CD8-positive, alpha-beta memory T cell (primary cell): ENCODE results near the gene TMEM11. TPM values are rescaled to one million over a fixed set of nuclear protein-coding genes. Genes with fewer than 3 reads are reported as not detected.

Experiments used
- CTCF ChIA-PET: fragments of 350-600 bp; sonication (Branson Sonifier 250); formaldehyde crosslinking; loops from one replicate; lab custom pipeline; 2021; ENCODE audit warnings: antibody characterized with exemption; lab: Charles Lee
- POLR2A ChIA-PET: fragments of 350-600 bp; sonication (Branson Sonifier 250); formaldehyde crosslinking; loops from one replicate; lab custom pipeline; 2021; ENCODE audit warnings: antibody characterized with exemption; lab: Charles Lee
- DNase-seq, 5 donors: peaks; one replicate each; pipeline versions ENCODE4 v3.0.0 to v3.0.0-alpha.2; 2020 to 2022; ENCODE audit warnings: mixed read lengths in 1 of 5
- H3K27ac ChIP-seq: one replicate; pipeline ENCODE4 v1.7.0; 2013; ENCODE audit warnings: low read depth, mild to moderate bottlenecking, low read length, moderate library complexity
- H3K27me3 ChIP-seq: 2 replicates; pipeline ENCODE4 v1.7.0; 2013; ENCODE audit warnings: low read length, mild to moderate bottlenecking; ENCODE audit not compliant: insufficient read depth, poor library complexity, severe bottlenecking
- H3K36me3 ChIP-seq: 2 replicates; pipeline ENCODE4 v1.7.0; 2013; ENCODE audit warnings: mild to moderate bottlenecking, low read length, moderate library complexity; ENCODE audit not compliant: insufficient read depth
- H3K4me1 ChIP-seq: 2 replicates; pipeline ENCODE4 v1.7.0; 2013; ENCODE audit warnings: mild to moderate bottlenecking, low read length, moderate library complexity; ENCODE audit not compliant: insufficient read depth
- H3K4me3 ChIP-seq: 2 replicates; pipeline ENCODE4 v1.7.0; 2013; ENCODE audit warnings: mild to moderate bottlenecking, low read length
- H3K9me3 ChIP-seq: 2 replicates; pipeline ENCODE4 v1.7.0; 2013; ENCODE audit warnings: mild to moderate bottlenecking, low read length
- H3K27ac Mint-ChIP-seq, 8 donors: one replicate each; pipeline ENCODE4 v1.8.0; 2020 to 2021; ENCODE audit warnings: mixed read lengths in 8 of 8, mild to moderate bottlenecking in 6 of 8, inconsistent platforms in 3 of 8, moderate library complexity in 3 of 8
- H3K27me3 Mint-ChIP-seq, 2 donors: one replicate each; pipeline ENCODE4 v1.8.0; 2020 to 2021; ENCODE audit warnings: mixed read lengths in 2 of 2, mild to moderate bottlenecking in 1 of 2, moderate library complexity in 1 of 2
- H3K36me3 Mint-ChIP-seq, 3 donors: one replicate each; pipeline ENCODE4 v1.8.0; 2020 to 2021; ENCODE audit warnings: mixed read lengths in 3 of 3, inconsistent platforms in 1 of 3, mild to moderate bottlenecking in 1 of 3
- H3K4me1 Mint-ChIP-seq, 3 donors: one replicate each; pipeline ENCODE4 v1.8.0; 2020 to 2021; ENCODE audit warnings: mixed read lengths in 3 of 3, inconsistent platforms in 1 of 3, mild to moderate bottlenecking in 1 of 3
- H3K4me3 Mint-ChIP-seq, 7 donors: one replicate each; pipeline ENCODE4 v1.8.0; 2020 to 2021; ENCODE audit warnings: mixed read lengths in 7 of 7, mild to moderate bottlenecking in 6 of 7, moderate library complexity in 4 of 7, inconsistent platforms in 2 of 7
- H3K9me3 Mint-ChIP-seq, 5 donors: one replicate each; pipeline ENCODE4 v1.8.0; 2020 to 2022; ENCODE audit warnings: mixed read lengths in 5 of 5, mild to moderate bottlenecking in 3 of 5, moderate library complexity in 2 of 5, inconsistent platforms in 1 of 5
- polyA plus RNA-seq: library from polyadenylated mRNA; unstranded; fragments of 300-500 nt; fragmentation: Illumina TruSeq; gene quantifications from one replicate; pipeline ENCODE4 v1.2.3, GENCODE V29; 2021
- total RNA-seq, 2 experiments: library from RNA; stranded (reverse); gene quantifications; one replicate each; pipeline ENCODE4 v1.2.3, GENCODE V29; 2021

Gene TMEM11
- total and polyA plus RNA-seq, 3 experiments from 2014 or later = 26.1 to 37.4 (median 29.8) TPM

- DNase-seq = no peak
- peaks cover 0 to 6% (median 0%) of the 10 kb centered on the region in 3 donors for H3K36me3 Mint-ChIP-seq
- Histone ChIP-seq H3K9me3 (no peaks in the 10 kb centered on the region), H3K27ac (no peak overlapping the region), H3K27me3 (no peaks in the 10 kb centered on the region), H3K36me3 (no peaks in the 10 kb centered on the region), H3K4me1 (peaks cover under 1% of the 10 kb centered on the region), H3K4me3 (no peak overlapping the region)
- peaks cover 0 to 4% (median 3%) of the 10 kb centered on the region in 3 donors for H3K4me1 Mint-ChIP-seq
- no peak overlapping the region for H3K27ac Mint-ChIP-seq
- ChIA-PET POLR2A (no interaction called here), CTCF (interaction anchor here (0.6 to 2.6 kb wide), 3 partner anchors 9 to 35 kb away, joined by 3 to 10 read pairs (median 4); no protein-coding TSS in a partner anchor)
- peaks cover 0 to 2% of the 10 kb centered on the region in 2 donors for H3K27me3 Mint-ChIP-seq
- no peak overlapping the region for H3K4me3 Mint-ChIP-seq
- H3K9me3 Mint-ChIP-seq = no peaks in the 10 kb centered on the region
These were observed 26.6 kb upstream of the TMEM11 start for GRCh38 chr17:21240369-21241055.

GRCh38 chr17:21239680-21240368 lies 25.9 kb upstream of the TMEM11 start:
- ChIA-PET POLR2A (no interaction called here), CTCF (interaction anchor here (1.3 to 2.6 kb wide), 2 partner anchors 10 to 36 kb away, joined by 4 to 10 read pairs; no protein-coding TSS in a partner anchor)
- H3K27me3 Mint-ChIP-seq = peaks cover 0 to 2% of the 10 kb centered on the region in 2 donors
- no peak overlapping the region for H3K27ac ChIP-seq
- no peaks in the 10 kb centered on the region for H3K4me1 ChIP-seq
- H3K4me3 Mint-ChIP-seq = no peak overlapping the region
- H3K4me3 ChIP-seq = no peak overlapping the region
- no peak overlapping the region for H3K27ac Mint-ChIP-seq
- H3K4me1 Mint-ChIP-seq = peaks cover 0 to 2% (median 1%) of the 10 kb centered on the region in 3 donors
- H3K36me3 ChIP-seq = no peaks in the 10 kb centered on the region
- H3K27me3 ChIP-seq = no peaks in the 10 kb centered on the region
- no peaks in the 10 kb centered on the region for H3K9me3 ChIP-seq
- no peaks in the 10 kb centered on the region for H3K9me3 Mint-ChIP-seq
- no peak for DNase-seq
- peaks cover 0 to 6% (median 0%) of the 10 kb centered on the region in 3 donors for H3K36me3 Mint-ChIP-seq

- Histone ChIP-seq H3K27ac (no peak overlapping the region), H3K4me1 (no peaks in the 10 kb centered on the region), H3K4me3 (no peak overlapping the region), H3K9me3 (no peaks in the 10 kb centered on the region), H3K36me3 (no peaks in the 10 kb centered on the region), H3K27me3 (no peaks in the 10 kb centered on the region)
- H3K27me3 Mint-ChIP-seq = peaks cover 0 to 2% of the 10 kb centered on the region in 2 donors
- peaks cover 0 to 2% (median 0%) of the 10 kb centered on the region in 5 donors for H3K9me3 Mint-ChIP-seq
- CTCF ChIA-PET = no interaction called here
- peak in 1 of 5 donors; percentile 3 for DNase-seq
- POLR2A ChIA-PET = no interaction called here
- peaks cover 0 to 8% (median 1%) of the 10 kb centered on the region in 3 donors for H3K36me3 Mint-ChIP-seq
- H3K4me1 Mint-ChIP-seq = peaks cover 0 to 1% (median 0%) of the 10 kb centered on the region in 3 donors
- no peak overlapping the region for H3K4me3 Mint-ChIP-seq
- H3K27ac Mint-ChIP-seq = no peak overlapping the region
These were observed 22.0 kb upstream of the TMEM11 start for GRCh38 chr17:21235921-21236320.

- no peak for DNase-seq
- Histone ChIP-seq H3K27me3 (no peaks in the 10 kb centered on the region), H3K27ac (no peak overlapping the region), H3K36me3 (no peaks in the 10 kb centered on the region), H3K4me3 (no peak overlapping the region), H3K9me3 (no peaks in the 10 kb centered on the region), H3K4me1 (no peaks in the 10 kb centered on the region)
- CTCF ChIA-PET = no interaction called here
- Mint-ChIP-seq H3K27ac (peak overlapping the region in 1 of 8 donors; percentile 18), H3K27me3 (peaks cover 0 to 2% of the 10 kb centered on the region in 2 donors), H3K9me3 (peaks cover 0 to 2% (median 0%) of the 10 kb centered on the region in 5 donors), H3K36me3 (peaks cover 0 to 8% (median 0%) of the 10 kb centered on the region in 3 donors), H3K4me3 (no peak overlapping the region), H3K4me1 (no peaks in the 10 kb centered on the region)
- POLR2A ChIA-PET = no interaction called here
These were observed 19.8 kb upstream of the TMEM11 start for GRCh38 chr17:21233581-21234347.

GRCh38 chr17:21232033-21232749 lies 18.2 kb upstream of the TMEM11 start:
- H3K27ac Mint-ChIP-seq = no peak overlapping the region
- POLR2A ChIA-PET = no interaction called here

GRCh38 chr17:21231533-21231932 lies 17.6 kb upstream of the TMEM11 start:
- peak overlapping the region in 1 of 8 donors; percentile 50 for H3K27ac Mint-ChIP-seq
- Histone ChIP-seq H3K4me1 (no peaks in the 10 kb centered on the region), H3K36me3 (no peaks in the 10 kb centered on the region), H3K4me3 (no peak overlapping the region), H3K27me3 (no peaks in the 10 kb centered on the region), H3K9me3 (no peaks in the 10 kb centered on the region), H3K27ac (no peak overlapping the region)
- no peak for DNase-seq
- peaks cover 0 to 2% (median 0%) of the 10 kb centered on the region in 5 donors for H3K9me3 Mint-ChIP-seq
- no peaks in the 10 kb centered on the region for H3K27me3 Mint-ChIP-seq
- H3K4me3 Mint-ChIP-seq = no peak overlapping the region
- peaks cover 0 to 8% (median 0%) of the 10 kb centered on the region in 3 donors for H3K36me3 Mint-ChIP-seq
- ChIA-PET POLR2A (no interaction called here), CTCF (interaction anchor here (1.3 kb wide), 1 partner anchor 15 kb away, joined by 3 read pairs; no protein-coding TSS in a partner anchor)
- H3K4me1 Mint-ChIP-seq = no peaks in the 10 kb centered on the region

More at GRCh38 chr17:21232033-21232749, 18.2 kb upstream of the TMEM11 start:
- H3K27me3 ChIP-seq = no peaks in the 10 kb centered on the region
- H3K36me3 ChIP-seq = no peaks in the 10 kb centered on the region
- no peaks in the 10 kb centered on the region for H3K9me3 ChIP-seq
- Mint-ChIP-seq H3K4me3 (no peak overlapping the region), H3K27me3 (no peaks in the 10 kb centered on the region), H3K36me3 (peaks cover 0 to 8% (median 0%) of the 10 kb centered on the region in 3 donors), H3K4me1 (no peaks in the 10 kb centered on the region), H3K9me3 (peaks cover 0 to 2% (median 0%) of the 10 kb centered on the region in 5 donors)
- CTCF ChIA-PET = interaction anchor here (1.3 kb wide), 1 partner anchor 14 kb away, joined by 3 read pairs; no protein-coding TSS in a partner anchor
- H3K4me3 ChIP-seq = no peak overlapping the region
- DNase-seq = no peak
- no peak overlapping the region for H3K27ac ChIP-seq
- H3K4me1 ChIP-seq = no peaks in the 10 kb centered on the region

GRCh38 chr17:21228845-21229244 lies 14.9 kb upstream of the TMEM11 start:
- Histone ChIP-seq H3K27me3 (no peaks in the 10 kb centered on the region), H3K9me3 (no peaks in the 10 kb centered on the region), H3K4me3 (no peak overlapping the region), H3K27ac (no peak overlapping the region), H3K4me1 (no peaks in the 10 kb centered on the region), H3K36me3 (no peaks in the 10 kb centered on the region)
- ChIA-PET POLR2A (no interaction called here), CTCF (interaction anchor here (0.7 kb wide), 1 partner anchor 12 kb away, joined by 3 read pairs; no protein-coding TSS in a partner anchor)
- peak in 1 of 5 donors; percentile 17 for DNase-seq
- Mint-ChIP-seq H3K9me3 (peaks cover 0 to 2% (median 0%) of the 10 kb centered on the region in 5 donors), H3K4me1 (no peaks in the 10 kb centered on the region), H3K27ac (peak overlapping the region in 2 of 8 donors; percentile 70 to 73), H3K4me3 (no peak overlapping the region), H3K36me3 (peaks cover 0 to 8% (median 0%) of the 10 kb centered on the region in 3 donors), H3K27me3 (no peaks in the 10 kb centered on the region)
